Neural cell (in vitro differentiated cells): Measurements from ENCODE around the gene ODF4. TPM values are rescaled to one million over a fixed set of nuclear protein-coding genes. Genes with fewer than 3 reads are reported as not detected.

ENCODE experiments used
- H2AFZ ChIP-seq: fragments of 200-600, 300-800 bp; sonication (generic), shearing (Covaris generic); 2 replicates; pipeline ENCODE4 v1.6.0; 2014; ENCODE audit warnings: low read depth, mild to moderate bottlenecking, antibody characterized with exemption, low read length, moderate library complexity
- H3F3A ChIP-seq: fragments of 200-600 bp; shearing (Covaris generic); 2 replicates; pipeline ENCODE4 v1.6.1; 2016; ENCODE audit warnings: mild to moderate bottlenecking, moderate library complexity, mixed read lengths, antibody characterized with exemption, low read length; ENCODE audit not compliant: insufficient read depth, poor library complexity, severe bottlenecking
- H3K27ac ChIP-seq: fragments of 200-600, 300-800 bp; sonication (generic), shearing (Covaris generic); 2 replicates; pipeline ENCODE4 v1.5.1; 2014; ENCODE audit warnings: mild to moderate bottlenecking, low read length, moderate library complexity
- H3K27me3 ChIP-seq: fragments of 300-800, 200-600 bp; sonication (generic), shearing (Covaris generic); 2 replicates; pipeline ENCODE4 v1.6.0; 2014; ENCODE audit warnings: mild to moderate bottlenecking, low read depth, low read length, moderate library complexity; ENCODE audit not compliant: insufficient read depth
- H3K36me3 ChIP-seq: fragments of 300-800, 200-600 bp; sonication (generic), shearing (Covaris generic); 2 replicates; pipeline ENCODE4 v1.5.1; 2014; ENCODE audit warnings: mild to moderate bottlenecking, antibody characterized with exemption, low read length, moderate library complexity; ENCODE audit not compliant: insufficient read depth
- H3K4me2 ChIP-seq: fragments of 300-800, 200-600 bp; sonication (generic), shearing (Covaris generic); 2 replicates; pipeline ENCODE4 v1.6.0; 2014; ENCODE audit warnings: mild to moderate bottlenecking, low read length
- H3K4me3 ChIP-seq: fragments of 300-800, 200-600 bp; sonication (generic), shearing (Covaris generic); 2 replicates; pipeline ENCODE4 v1.5.1; 2014; ENCODE audit warnings: mild to moderate bottlenecking, low read length, moderate library complexity
- H3K79me2 ChIP-seq: fragments of 200-600 bp; shearing (Covaris generic); replicated peaks from 2 replicates; pipeline ENCODE4 v1.6.0; 2014; ENCODE audit warnings: mild to moderate bottlenecking, low read length, moderate library complexity; ENCODE audit not compliant: insufficient read depth
- H3K9ac ChIP-seq: fragments of 300-800, 200-600 bp; sonication (generic), shearing (Covaris generic); 2 replicates; pipeline ENCODE4 v1.6.1; 2016; ENCODE audit warnings: mild to moderate bottlenecking, low read length, mixed read lengths
- H3K9me2 ChIP-seq: fragments of 200-600 bp; shearing (Covaris generic); 2 replicates; pipeline ENCODE4 v1.6.1; 2016; ENCODE audit warnings: mild to moderate bottlenecking, low read length, mixed read lengths; ENCODE audit not compliant: insufficient read depth
- H3K9me3 ChIP-seq: fragments of 200-600, 300-800 bp; sonication (generic), shearing (Covaris generic); 2 replicates; pipeline ENCODE4 v1.6.1; 2016; ENCODE audit warnings: mild to moderate bottlenecking, mixed run types, low read length, moderate library complexity, mixed read lengths
- H4K20me1 ChIP-seq: fragments of 200-600 bp; shearing (Covaris generic); 2 replicates; pipeline ENCODE4 v1.6.1; 2016; ENCODE audit warnings: mild to moderate bottlenecking, mixed run types; ENCODE audit not compliant: insufficient read depth
- EP300 ChIP-seq: fragments of 450-650 bp; conservative IDR thresholded peaks from 2 replicates; pipeline ENCODE4 v1.6.1; 2014; ENCODE audit warnings: antibody characterized with exemption, mild to moderate bottlenecking, moderate library complexity; ENCODE audit not compliant: poor library complexity, severe bottlenecking
- EZH2 ChIP-seq: fragments of 200-600, 300-800 bp; shearing (Covaris generic), sonication (generic); IDR thresholded peaks from 2 replicates; pipeline ENCODE4 v1.6.1; 2014; ENCODE audit warnings: antibody characterized with exemption, low read length, borderline replicate concordance, mild to moderate bottlenecking; ENCODE audit not compliant: insufficient read depth, poor library complexity, severe bottlenecking
- MXI1 ChIP-seq: fragments of 450-650 bp; conservative IDR thresholded peaks from 2 replicates; pipeline ENCODE4 v1.6.1; 2014; ENCODE audit warnings: antibody characterized with exemption, mild to moderate bottlenecking; ENCODE audit not compliant: poor library complexity, severe bottlenecking
- POLR2AphosphoS5 ChIP-seq: IDR thresholded peaks from 2 replicates; pipeline ENCODE4 v1.6.1; 2012
- RAD21 ChIP-seq: fragments of 450-650 bp; conservative IDR thresholded peaks from 2 replicates; pipeline ENCODE4 v1.6.1; 2014; ENCODE audit warnings: antibody characterized with exemption, mild to moderate bottlenecking, moderate library complexity
- SMC3 ChIP-seq: fragments of 450-650 bp; conservative IDR thresholded peaks from 2 replicates; pipeline ENCODE4 v1.6.1; 2014; ENCODE audit warnings: antibody characterized with exemption, mild to moderate bottlenecking, moderate library complexity; ENCODE audit not compliant: poor library complexity
- TAF1 ChIP-seq: IDR thresholded peaks from 2 replicates; pipeline ENCODE4 v1.6.1; 2012; ENCODE audit warnings: low read depth
- polyA plus RNA-seq: library from polyadenylated mRNA; depleted of rRNA; stranded (reverse); fragments of >200 nt; gene quantifications from 2 replicates; pipeline ENCODE4 v1.2.3, GENCODE V29; 2014
- TF ChIP-seq, protein P1 (sequence below): fragments of 450-650 bp; IDR thresholded peaks from 2 replicates; pipeline ENCODE4 v1.5.1; 2014; ENCODE audit warnings: antibody characterized with exemption, mild to moderate bottlenecking, moderate library complexity; ENCODE audit not compliant: poor library complexity, severe bottlenecking
- TF ChIP-seq, protein P2 (sequence below): IDR thresholded peaks from 2 replicates; pipeline ENCODE4 v1.6.1; 2012; ENCODE audit warnings: borderline replicate concordance

The ODF4 gene
- polyA plus RNA-seq, 1 donor from 2014 or later: not detected

DNA sequence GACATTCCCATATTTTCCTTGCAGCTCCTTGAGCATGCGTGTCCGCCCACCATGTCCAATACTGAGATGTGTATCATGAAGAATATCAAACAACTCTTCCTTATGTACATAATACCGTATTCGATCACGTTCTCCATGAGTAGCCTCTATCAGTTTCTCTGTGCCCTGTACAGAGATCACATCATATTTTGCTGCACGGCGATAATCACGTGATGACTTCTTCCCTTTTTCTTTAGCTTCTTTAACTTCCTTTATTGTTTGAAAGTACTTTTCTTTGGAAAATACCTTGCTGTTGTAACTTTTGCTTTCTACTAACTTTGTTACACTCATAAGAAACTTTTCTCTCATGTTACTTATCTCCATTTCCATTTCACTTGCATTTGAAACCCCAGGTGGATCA lies 30.3 kb downstream of the ODF4 start:
- Histone ChIP-seq H3K9me3 (no peaks in the 10 kb centered on the region), H3K9ac (no peak overlapping the region), H3K4me2 (no peak overlapping the region), H3F3A (no peaks in the 10 kb centered on the region), H3K9me2 (no peaks in the 10 kb centered on the region), H3K27me3 (no peaks in the 10 kb centered on the region), H3K4me3 (no peak overlapping the region), H2AFZ (no peak overlapping the region), H3K27ac (no peak overlapping the region), H3K36me3 (peaks cover 5% of the 10 kb centered on the region), H3K79me2 (no peaks in the 10 kb centered on the region), H4K20me1 (no peaks in the 10 kb centered on the region)
- no peak for TF ChIP-seq EZH2

DNA sequence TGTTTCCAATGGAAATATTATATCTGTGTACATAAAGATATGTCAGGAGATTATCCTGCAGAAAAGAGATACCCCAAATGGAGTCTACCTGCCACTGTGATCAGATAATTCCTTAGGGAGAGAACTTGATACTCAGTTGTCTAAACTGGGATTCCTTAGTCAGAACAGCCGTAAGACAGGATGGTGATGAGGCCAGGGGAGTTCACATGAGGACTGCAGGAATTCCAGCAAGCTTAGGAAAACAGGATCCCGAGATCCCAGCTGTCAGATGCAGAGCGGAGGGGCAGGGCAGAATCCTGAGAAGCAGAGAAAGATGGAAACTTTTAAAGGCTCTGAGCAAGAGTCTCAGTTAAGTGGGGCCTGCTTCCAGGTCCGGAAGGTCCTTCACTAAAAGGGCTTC lies 32.1 kb downstream of the ODF4 start:
- no peaks in the 10 kb centered on the region for H3F3A ChIP-seq
- no peak overlapping the region for H3K4me2 ChIP-seq
- H3K4me3 ChIP-seq: no peak overlapping the region
- no peaks in the 10 kb centered on the region for H4K20me1 ChIP-seq
- H3K9me3 ChIP-seq: no peaks in the 10 kb centered on the region
- peaks cover 5% of the 10 kb centered on the region for H3K36me3 ChIP-seq
- no peaks in the 10 kb centered on the region for H3K9me2 ChIP-seq
- no peak overlapping the region for H3K9ac ChIP-seq
- no peak overlapping the region for H3K27ac ChIP-seq
- H2AFZ ChIP-seq: no peak overlapping the region
- peaks cover 11% of the 10 kb centered on the region for H3K79me2 ChIP-seq
- no peaks in the 10 kb centered on the region for H3K27me3 ChIP-seq
- no peak for TF ChIP-seq EZH2
- TF ChIP-seq TAF1: no peak
- no peak for TF ChIP-seq RAD21
- TF ChIP-seq MXI1: no peak
- no peak for TF ChIP-seq SMC3
- TF ChIP-seq, protein P1, sequence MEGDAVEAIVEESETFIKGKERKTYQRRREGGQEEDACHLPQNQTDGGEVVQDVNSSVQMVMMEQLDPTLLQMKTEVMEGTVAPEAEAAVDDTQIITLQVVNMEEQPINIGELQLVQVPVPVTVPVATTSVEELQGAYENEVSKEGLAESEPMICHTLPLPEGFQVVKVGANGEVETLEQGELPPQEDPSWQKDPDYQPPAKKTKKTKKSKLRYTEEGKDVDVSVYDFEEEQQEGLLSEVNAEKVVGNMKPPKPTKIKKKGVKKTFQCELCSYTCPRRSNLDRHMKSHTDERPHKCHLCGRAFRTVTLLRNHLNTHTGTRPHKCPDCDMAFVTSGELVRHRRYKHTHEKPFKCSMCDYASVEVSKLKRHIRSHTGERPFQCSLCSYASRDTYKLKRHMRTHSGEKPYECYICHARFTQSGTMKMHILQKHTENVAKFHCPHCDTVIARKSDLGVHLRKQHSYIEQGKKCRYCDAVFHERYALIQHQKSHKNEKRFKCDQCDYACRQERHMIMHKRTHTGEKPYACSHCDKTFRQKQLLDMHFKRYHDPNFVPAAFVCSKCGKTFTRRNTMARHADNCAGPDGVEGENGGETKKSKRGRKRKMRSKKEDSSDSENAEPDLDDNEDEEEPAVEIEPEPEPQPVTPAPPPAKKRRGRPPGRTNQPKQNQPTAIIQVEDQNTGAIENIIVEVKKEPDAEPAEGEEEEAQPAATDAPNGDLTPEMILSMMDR: no peak
- no peak for TF ChIP-seq EP300
- TF ChIP-seq, protein P2, sequence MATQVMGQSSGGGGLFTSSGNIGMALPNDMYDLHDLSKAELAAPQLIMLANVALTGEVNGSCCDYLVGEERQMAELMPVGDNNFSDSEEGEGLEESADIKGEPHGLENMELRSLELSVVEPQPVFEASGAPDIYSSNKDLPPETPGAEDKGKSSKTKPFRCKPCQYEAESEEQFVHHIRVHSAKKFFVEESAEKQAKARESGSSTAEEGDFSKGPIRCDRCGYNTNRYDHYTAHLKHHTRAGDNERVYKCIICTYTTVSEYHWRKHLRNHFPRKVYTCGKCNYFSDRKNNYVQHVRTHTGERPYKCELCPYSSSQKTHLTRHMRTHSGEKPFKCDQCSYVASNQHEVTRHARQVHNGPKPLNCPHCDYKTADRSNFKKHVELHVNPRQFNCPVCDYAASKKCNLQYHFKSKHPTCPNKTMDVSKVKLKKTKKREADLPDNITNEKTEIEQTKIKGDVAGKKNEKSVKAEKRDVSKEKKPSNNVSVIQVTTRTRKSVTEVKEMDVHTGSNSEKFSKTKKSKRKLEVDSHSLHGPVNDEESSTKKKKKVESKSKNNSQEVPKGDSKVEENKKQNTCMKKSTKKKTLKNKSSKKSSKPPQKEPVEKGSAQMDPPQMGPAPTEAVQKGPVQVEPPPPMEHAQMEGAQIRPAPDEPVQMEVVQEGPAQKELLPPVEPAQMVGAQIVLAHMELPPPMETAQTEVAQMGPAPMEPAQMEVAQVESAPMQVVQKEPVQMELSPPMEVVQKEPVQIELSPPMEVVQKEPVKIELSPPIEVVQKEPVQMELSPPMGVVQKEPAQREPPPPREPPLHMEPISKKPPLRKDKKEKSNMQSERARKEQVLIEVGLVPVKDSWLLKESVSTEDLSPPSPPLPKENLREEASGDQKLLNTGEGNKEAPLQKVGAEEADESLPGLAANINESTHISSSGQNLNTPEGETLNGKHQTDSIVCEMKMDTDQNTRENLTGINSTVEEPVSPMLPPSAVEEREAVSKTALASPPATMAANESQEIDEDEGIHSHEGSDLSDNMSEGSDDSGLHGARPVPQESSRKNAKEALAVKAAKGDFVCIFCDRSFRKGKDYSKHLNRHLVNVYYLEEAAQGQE: no peak
- TF ChIP-seq POLR2AphosphoS5: no peak

DNA sequence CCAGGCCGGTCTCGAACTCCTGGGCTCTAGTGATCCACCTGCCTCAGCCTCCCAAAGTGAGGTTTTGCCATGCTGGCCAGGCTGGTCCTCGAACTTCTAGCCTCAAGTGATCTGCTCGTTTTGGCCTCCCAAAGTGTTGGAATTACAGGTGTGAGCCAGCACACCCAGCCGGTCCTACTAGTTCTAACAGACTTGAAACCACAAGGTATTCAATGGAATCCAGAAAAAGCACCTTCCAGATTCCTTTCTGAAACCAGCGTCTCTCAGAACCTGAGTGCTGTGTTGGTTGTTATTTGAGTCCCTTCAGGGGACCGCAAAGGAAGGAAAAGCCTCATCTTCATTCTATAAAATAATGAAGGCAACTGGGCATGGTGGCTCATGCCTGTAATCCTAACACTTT lies 32.8 kb downstream of the ODF4 start:
- H4K20me1 ChIP-seq: no peaks in the 10 kb centered on the region
- no peaks in the 10 kb centered on the region for H3K9me3 ChIP-seq
- no peak overlapping the region for H3K4me2 ChIP-seq
- H3K9me2 ChIP-seq: no peaks in the 10 kb centered on the region
- no peaks in the 10 kb centered on the region for H3F3A ChIP-seq
- H3K36me3 ChIP-seq: peaks cover 5% of the 10 kb centered on the region
- no peak overlapping the region for H3K27ac ChIP-seq
- H3K79me2 ChIP-seq: peaks cover 11% of the 10 kb centered on the region
- no peak overlapping the region for H2AFZ ChIP-seq
- H3K27me3 ChIP-seq: no peaks in the 10 kb centered on the region
- H3K4me3 ChIP-seq: no peak overlapping the region
- H3K9ac ChIP-seq: no peak overlapping the region
- TF ChIP-seq POLR2AphosphoS5 (no peak), EP300 (no peak), RAD21 (no peak), SMC3 (no peak), MXI1 (no peak), EZH2 (no peak), TAF1 (no peak)
- TF ChIP-seq, protein P2: no peak
- TF ChIP-seq, protein P1: no peak
